ENCODE results near the gene MST1.
"Not testable (repeated sequence)": the region's sequence is repeated elsewhere in the genome, so short reads cannot be mapped to it uniquely, and the experiment has no call there.

Gene MST1

DNA sequence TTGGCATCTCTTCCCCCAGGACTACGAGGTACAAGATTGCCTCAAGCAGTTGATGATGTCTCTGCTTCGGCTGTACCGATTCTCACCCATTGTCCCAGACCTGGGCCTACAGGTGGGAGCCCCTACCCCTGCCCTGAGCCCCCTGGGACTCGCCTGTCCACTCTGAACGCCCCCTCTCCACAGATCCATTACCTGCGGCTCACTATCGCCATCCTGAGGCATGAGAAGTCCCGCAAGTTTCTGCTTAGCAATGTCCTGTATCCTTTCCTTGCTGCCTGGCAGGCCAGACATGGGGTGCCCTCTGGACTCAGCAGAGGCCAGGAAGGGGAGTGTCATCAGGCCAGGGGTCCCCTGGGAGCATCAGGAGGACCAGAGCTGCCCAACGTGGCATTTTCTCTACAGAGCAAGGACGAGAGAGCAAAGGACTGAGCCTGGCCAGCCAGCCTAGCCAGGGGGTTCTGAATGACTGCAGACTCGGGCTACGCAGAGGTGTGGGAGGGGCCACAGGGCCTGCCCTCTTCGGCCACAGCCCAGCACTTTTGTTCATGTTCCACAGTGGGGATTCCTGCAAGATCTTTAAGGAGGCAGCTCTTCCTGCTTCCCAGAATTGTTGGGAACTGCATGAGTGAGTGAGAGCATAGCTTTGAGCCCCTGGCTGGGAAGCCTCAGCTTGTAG lies 11.3 kb upstream of the MST1 start:
- no peak for DNase-seq

DNA sequence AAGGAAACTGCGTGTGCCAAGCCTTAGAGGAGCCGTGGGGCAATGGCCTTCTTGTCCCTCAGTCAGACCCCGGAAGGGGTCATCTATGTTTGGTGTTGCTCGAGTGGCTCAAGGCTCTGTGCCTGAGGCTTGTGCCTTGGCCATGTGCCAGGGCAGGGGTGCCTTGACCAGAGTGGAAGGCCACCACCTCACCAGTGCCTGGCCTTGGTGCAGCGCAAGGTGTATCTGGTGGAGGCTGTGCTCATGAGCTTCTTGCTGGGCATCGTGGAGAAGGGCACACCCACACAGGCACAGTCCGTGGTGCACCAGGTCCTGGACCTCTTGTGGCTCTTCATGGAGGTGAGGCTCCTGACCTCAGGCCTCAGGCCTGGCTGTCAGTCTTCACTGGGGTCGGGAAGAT lies 10.7 kb upstream of the MST1 start:
- no peak for DNase-seq

DNA sequence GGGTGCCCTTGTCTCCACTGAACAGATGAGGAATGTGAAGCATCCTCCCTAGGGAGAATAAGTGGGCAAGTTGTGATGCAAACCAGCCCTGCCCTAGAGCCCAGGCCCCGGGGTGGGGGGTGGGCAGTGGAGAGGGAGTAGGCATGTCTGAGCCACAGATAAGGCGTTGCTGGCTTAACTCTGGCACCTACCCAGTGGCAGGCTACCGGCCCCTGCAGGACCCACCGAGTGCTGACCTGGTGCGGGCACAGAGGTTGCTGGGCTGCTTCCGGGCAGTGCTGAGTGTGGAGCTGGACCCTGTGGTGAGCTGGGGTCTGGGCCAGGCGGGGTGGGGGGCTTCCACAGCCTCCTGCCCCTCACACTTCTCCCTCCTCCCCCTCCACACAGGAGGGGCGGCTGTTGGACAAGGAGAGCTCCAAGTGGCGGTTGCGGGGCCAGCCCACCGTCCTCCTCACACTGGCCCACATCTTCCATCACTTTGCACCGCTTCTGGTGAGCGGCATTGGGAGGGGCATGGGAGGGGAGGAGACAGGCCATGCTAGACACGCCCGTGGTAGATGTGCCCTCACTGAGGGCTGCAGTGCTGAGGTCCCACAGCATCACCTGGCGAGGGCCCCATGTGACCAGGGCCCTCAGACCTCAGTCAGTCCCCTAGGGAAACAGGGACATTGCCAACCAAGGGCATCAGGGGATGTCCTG lies 10.2 kb upstream of the MST1 start:
- DNase-seq = no peak

DNA sequence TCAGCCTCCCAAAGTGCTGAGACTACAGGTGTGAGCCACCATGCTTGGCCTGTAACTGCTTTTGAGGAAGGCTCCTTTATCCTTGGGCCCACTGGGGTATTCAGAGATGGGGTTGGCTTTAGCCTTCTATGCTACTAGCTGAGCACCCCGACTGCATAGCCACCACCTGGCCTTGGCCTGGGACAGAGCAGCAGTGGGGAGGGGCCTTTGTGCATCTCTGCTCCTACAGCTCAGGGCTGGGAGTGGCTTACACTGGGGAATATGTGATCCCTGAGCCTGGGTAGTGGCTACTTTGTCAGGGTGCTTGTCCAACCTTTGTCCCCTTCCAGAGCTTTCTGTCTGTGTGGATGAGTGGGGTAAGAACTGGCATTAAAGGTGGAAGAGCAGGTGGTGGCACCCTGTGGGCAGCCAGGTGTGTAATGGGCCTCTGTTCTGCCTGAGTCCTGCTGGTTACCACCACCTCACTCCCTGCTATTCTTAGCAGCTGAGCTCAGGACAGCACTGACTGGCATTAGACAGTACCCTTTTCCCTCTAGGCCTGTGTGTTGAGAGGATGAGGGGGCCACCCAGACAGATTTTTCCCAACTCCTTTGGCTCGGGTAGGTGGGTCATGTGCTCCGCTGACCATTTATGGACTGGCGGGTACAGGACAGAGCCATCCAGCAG lies 6.2 kb upstream of the MST1 start:
- not testable (repeated sequence) for DNase-seq

DNA sequence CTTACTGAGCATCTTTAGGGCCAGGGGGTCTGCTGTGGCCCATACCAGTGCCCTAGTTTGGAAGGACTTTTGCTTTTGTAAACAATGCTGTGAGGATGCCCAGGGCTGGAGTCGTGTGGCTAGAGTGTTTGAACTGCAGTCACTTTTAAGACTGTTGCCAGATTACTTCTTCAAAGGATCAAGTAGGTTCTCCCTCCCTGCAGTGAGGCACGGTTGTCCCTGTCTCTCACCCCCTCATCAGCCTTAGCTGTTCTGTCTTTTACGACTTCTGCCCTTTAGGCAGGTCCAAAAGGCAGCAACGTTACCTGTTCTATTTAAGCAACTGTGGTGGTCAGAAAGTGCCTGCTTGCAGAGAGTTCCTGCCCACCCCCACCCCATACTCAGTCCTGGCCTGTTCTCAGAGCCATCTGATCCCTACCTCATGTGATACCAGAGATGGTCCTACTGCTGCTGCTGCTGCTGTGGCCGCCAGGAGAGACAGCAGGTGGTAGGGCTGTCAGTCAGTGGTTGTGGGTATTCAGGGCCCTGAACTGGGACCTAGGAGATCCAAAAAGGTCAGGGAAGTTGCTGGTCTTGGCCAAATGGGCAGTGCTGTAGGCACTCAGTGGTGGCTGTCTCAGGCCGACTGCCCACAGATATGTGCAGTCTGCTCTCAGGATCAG lies 5.3 kb upstream of the MST1 start:
- not testable (repeated sequence) for DNase-seq

- DNase-seq = not testable (repeated sequence)
Measured at GRCh38 chr3:49691481-49691880, 2.2 kb upstream of the MST1 start.

GRCh38 chr3:49690856-49691255 lies 1.6 kb upstream of the MST1 start:
- not testable (repeated sequence) for DNase-seq

- DNase-seq = not testable (repeated sequence)
Measured at GRCh38 chr3:49689908-49690624, 792 bp upstream of the MST1 start.

DNA sequence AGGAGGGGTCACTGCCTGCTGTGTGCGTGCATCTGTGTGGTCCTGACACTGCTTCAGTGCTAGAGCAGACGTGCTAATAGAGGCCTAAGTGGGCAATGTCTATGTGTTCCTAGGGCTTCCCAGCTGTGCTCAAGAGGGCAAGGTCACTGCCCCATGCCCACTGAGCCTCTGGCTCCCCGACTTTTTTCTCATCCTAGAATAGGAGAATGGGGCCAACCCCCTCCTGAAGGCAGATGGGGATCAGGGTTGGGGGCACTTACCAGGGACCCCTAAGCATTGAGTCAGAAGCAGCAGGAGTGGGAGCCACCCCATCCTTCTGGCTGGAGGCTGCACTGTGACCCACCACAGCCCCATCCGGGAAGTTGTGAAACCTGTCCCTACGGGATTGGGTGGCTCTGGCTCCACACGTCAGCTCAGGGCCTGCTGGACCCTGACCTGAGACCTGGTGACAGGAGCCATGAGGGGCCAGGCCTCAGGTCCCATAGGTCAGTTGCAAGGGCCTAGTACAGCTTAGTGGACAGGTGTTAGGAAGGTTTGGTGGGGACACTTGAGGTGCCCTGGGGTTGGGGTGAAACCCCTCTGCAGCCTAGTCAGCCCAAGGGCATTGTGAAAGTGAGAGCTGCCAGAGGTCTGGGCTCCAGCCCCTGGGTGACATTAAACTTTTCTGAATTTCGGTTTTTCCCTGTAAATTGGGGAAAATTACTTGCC lies 782 bp downstream of the MST1 start:
- not testable (repeated sequence) for DNase-seq

GRCh38 chr3:49687424-49687795 lies 1.9 kb downstream of the MST1 start:
- not testable (repeated sequence) for DNase-seq

- DNase-seq = not testable (repeated sequence)
Measured at GRCh38 chr3:49686769-49687423, 2.4 kb downstream of the MST1 start.

DNA sequence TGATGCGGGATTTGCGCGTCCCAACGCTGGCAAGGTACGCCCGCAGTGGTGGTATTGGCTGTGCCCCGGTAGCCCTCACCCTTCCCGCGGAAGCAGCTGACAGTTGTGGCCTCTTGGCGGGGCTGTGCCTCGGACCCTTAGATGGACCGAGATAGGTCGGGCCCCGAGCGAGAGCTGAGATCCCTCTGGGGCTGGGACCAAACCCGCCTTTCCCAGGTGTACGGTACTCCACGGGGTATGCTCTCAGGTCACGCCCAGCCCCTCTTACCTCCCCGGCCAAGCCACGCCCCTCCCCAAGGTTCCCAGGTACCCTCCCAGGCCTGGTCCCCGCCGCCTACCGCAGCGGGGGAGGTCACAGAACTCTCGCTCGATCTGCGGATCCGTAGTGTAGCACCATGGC lies 2.9 kb downstream of the MST1 start:
- not testable (repeated sequence) for DNase-seq

DNA sequence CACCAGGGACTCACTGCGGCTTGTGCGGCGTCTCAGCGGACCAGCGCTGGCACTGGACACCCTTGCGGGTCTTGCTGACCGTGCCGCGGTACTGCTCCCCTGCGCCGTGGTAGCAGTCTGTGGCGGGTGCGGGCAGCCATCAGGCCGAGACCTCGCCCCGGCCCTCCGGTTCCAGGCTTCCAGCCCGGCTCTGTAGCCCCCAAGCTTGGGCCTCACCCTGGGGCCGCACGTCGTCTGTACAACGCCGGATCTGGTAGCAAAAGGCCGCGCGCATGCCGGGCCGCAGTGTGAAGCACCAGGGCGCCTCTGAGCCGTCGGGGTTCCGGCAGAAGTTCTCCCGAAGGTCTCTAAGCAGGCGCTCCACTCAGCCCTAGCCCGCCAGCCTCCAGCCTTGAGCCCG lies 3.4 kb downstream of the MST1 start:
- not testable (repeated sequence) for DNase-seq

DNA sequence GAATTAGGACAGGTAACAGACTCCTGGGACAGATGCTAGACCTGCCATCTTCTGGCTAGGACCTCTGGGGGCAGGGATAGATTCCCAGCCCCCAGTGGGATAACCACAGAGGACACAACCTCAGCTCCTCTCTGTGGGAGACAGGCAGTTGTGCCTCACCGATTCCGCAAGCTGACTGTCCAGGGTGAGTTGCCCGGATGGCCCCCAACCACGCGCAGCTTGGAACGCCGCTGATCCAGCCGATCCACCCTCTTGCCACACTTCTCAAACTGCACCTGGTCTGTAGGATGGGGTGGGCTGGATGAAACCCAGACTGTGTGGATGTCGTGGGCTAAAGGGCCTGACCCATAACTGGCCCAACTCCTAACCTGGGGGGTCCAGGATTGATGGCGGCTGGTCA lies 4.2 kb downstream of the MST1 start:
- not testable (repeated sequence) for DNase-seq

- DNase-seq = not testable (repeated sequence)
Measured at GRCh38 chr3:49684453-49684852, 4.8 kb downstream of the MST1 start.

DNA sequence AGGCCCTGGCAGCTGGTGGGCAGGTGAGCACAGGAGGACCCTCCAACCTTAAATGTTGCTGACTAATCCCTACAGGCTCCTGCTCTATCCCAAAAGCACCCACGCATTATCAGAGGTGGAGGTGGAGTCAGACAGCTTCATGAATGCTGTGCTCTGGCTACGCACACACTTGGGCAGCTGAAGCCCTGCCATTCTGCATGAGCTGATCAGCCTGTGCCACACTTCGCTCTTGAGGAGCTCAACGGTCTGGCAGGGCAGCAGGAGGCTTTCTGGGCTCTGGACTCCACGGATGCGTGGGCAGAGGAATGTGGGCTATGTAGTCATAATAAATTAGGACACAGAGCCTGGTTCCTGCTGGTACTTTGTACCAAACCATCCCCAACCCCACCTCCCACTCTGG lies 6.1 kb downstream of the MST1 start:
- no peak for DNase-seq

DNA sequence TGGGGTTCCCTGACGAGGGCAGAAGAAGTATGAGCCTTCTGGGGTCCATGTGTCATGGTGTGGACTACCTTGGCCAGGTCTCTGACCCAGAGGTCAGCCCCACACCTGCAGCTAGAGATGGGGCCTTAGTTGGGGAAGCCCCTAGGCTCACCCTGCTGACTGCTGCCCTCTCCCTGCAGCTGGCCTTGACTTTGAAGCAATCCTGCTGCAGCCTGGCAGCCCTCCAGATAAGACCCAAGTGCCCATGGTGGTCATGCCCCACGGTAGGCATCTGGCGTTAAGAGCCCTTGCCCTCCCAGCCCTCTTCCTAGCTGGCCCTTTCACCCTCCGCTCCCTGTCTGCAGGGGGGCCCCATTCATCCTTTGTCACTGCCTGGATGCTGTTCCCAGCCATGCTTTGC lies 7.7 kb downstream of the MST1 start:
- no peak for DNase-seq

DNA sequence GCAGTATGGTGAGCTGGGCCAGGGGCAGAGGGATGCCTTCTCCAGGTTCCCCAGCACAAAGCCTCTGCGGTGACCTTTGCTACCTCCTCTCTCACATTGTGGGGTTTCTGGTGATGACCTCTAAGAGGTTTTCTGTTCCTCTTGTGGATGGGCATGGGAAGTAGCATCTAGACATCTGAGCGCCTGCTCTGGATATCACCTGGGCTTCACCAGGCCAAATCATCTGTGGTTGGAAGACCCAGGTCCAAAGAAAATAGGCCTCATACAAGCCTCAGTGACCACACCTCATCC lies 8.1 kb downstream of the MST1 start:
- DNase-seq = no peak

- no peak for DNase-seq
Measured at GRCh38 chr3:49680493-49681231, 8.6 kb downstream of the MST1 start.

GRCh38 chr3:49675912-49676311 lies 13.4 kb downstream of the MST1 start:
- DNase-seq = no peak

GRCh38 chr3:49674497-49674983 lies 14.7 kb downstream of the MST1 start:
- DNase-seq = no peak
